HPDE6-E6E7 (cell line): ENCODE data around the gene CCDC178.

Experiments
- DNase-seq: peaks from one replicate; pipeline ENCODE4 v3.0.0; 2011; ENCODE audit warnings: missing footprints; ENCODE audit errors: extremely low spot score

Gene CCDC178

DNA sequence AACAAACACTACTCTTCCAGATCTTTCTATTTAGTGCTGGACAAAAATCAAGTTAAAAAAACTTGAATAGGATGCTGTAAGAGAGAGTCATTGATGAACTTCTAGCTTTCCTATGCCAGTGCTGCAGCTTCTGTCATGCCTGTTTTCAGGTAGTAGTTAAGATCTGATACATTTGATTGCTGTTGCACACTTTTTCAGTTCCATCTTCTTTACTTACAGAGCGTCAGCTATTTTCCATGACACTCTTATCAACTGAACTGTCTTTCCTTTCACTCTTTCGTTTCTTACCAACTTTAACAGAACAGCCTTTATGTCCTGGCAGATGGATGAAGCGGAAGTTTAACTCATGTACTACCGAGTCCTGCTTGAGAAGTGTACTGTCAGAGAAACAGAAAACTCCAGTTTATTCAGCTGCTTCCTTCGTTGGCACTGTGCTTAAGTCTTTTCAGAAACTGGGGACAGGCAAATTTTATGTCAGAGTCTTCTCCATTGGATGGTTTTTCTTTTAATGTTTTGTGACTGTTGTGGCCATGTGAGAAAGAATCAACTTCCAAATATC is 521.8 kb downstream of the CCDC178 start:
- no peak for DNase-seq

GRCh38 chr18:32915516-32915915 is 525.0 kb downstream of the CCDC178 start:
- DNase-seq = no peak

DNA sequence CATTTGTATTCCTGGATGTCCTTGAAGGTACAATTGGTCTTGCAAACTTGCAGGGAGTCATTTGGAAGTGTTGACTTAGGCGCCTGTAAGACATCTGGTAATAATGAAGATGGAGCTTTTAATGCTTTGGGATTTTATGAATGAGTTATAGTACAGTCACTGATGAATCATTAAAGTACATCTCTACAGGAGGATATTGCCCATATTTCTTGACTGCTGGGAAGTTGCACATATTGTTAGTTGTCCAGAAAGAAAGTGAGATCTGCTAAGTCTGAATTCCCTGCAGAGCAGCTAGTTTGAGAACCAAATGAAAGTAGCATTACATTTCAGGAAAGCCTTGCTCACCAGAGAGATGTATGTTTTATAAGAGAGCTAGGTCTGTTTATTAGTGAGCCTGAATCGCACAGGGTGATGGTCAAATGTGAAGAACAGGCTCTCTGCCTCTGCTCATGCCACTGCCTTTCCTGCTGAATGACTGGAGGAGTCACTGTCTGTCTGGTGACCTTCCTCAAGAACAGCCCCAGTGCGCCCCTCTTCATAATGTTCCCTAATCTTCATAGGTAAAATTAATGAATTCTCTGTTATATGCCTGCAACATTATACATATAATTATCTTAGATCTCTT is 528.7 kb downstream of the CCDC178 start:
- peak; percentile 14 for DNase-seq

- DNase-seq = no peak
These were observed 529.7 kb downstream of the CCDC178 start for GRCh38 chr18:32910694-32911296.

GRCh38 chr18:32909798-32910561 is 530.5 kb downstream of the CCDC178 start:
- no peak for DNase-seq

DNA sequence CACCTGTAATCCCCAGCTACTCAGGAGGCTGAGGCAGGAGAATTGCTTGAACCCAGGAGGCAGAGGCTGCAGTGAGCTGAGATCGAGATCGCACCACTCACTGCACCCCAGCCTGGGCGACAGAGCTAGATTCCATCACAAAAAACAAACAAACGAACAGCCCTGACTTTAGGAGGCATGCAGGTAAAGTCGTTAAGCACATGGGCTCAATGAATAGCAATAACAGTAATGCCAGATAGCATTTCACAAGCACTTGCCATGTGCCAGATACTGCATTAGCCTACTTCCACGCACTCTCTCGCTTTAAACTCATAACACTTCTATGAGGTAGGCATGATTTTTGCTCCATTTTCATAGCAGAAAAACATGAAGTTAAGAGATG is 532.1 kb downstream of the CCDC178 start:
- DNase-seq = no peak

DNA sequence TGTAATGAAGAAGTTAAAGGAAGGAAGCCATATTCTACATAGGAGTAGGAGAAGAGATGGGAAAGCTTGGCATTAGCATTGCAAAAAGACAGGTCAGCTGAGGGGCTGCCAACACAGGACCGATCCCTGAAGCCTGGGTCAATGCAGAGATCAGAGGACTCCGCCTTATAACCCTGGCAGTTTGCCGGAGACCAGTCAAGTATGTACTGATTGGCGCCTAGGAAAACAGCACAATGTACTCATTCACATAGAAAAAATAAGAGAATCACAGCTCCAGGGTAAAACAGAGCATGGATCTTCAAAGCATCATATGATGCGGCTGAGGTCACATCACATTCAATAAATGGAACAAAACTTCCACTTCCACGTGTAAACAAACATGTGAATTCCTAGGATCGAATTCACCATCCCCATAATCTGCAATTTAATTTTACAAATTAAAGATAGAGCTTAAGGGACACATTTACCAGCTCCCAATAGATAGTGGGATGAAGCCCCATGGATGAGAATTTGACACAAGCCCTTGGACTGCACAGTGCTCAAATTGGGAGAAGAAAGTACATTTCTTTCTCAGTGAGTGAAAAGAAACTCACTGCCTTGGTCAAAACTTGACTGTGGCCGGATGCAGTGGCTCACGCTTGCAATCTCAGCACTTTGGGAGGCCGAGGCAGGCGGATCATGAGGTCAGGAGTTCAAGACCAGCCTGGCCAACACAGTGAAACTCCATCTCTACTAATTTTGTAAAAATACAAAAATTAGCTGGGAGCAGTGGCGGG is 532.7 kb downstream of the CCDC178 start:
- DNase-seq = no peak

- DNase-seq = no peak
These were observed 533.3 kb downstream of the CCDC178 start for GRCh38 chr18:32907311-32907585.

- peak; percentile 14 for DNase-seq
These were observed 533.8 kb downstream of the CCDC178 start for GRCh38 chr18:32906506-32907310.

DNA sequence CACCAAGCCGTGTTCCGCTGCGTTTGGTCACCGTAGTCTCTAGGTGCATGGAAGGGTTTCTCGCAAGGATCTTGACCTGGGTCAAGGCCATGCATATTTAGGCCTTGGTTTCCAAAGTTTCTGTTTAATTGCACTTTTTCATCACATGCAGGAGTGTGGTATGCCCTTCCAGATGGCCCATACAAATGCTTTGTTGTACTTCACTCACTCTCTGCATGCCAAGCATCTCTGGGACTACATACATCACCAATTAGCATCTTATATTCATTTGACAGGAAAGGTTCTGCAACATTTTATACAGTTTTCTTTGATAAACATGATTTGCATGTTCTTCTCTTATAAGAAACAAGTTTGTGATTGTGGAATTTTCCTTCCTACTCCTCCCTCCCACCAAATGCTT is 534.9 kb downstream of the CCDC178 start:
- DNase-seq = no peak

- DNase-seq = no peak
These were observed 537.8 kb downstream of the CCDC178 start for GRCh38 chr18:32902568-32903330.

DNA sequence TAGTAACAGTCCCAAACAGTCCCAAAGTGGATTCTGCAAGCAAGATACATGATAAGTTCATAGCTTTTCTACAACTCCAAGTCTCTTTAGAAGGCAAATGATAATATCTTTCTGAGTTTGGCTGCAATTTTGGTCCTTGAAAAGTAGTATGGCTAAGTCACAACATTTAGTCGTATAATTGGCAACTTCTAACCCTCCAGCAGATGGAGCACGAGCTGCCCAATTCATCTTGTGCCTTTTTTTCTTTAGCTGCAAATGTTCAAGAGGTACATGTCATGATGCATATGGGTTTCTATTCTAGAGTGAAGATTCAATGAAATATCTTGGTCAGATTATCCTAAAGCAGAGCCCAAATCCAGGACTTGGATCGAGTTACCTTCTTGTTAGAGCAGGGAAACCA is 540.7 kb downstream of the CCDC178 start:
- no peak for DNase-seq

- no peak for DNase-seq
These were observed 543.6 kb downstream of the CCDC178 start for GRCh38 chr18:32896776-32897547.

- no peak for DNase-seq
These were observed 546.6 kb downstream of the CCDC178 start for GRCh38 chr18:32893915-32894314.

- DNase-seq = no peak
These were observed 548.7 kb downstream of the CCDC178 start for GRCh38 chr18:32891797-32892196.

DNA sequence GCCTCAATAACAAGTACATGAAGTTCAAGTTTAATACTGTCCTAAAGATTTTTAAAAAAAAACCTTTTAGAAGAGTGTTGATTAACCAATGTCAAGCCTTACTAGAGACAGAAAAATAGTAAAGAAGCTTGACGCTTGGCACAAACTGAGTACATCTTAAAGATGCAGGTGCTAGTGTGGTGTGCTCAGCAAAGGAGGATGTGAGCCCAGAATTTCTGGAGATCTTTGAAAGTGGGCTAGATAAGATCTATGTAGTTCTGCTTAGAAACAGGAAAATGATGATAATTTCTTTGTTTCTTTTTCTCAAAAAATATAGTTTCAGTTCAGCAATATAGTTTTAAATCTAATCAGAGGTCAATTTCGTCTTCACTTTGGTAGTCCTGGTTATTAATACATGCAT is 549.4 kb downstream of the CCDC178 start:
- no peak for DNase-seq

GRCh38 chr18:32889615-32890593 is 550.6 kb downstream of the CCDC178 start:
- DNase-seq = no peak

DNA sequence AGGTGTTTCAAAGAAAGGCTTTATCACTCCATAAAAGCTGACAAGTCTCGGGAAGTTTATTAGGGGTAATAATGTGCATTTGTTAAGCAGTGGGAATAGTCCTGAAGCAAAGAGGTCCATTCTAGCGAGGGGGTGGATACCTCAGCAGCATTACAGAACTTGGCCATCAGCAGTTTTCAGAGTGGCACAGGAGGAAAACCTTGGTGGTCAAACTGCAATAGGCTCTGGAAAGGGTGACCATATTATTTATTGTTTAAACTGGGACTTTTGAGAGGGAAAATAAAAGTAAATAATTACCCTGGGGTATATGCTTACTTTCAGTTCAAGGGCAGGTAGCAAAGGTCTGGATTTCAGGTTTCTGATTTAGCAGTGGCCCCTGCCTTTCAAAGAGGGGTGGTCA is 552.2 kb downstream of the CCDC178 start:
- no peak for DNase-seq
